ENCODE results near the gene CORIN.

- TF ChIP-seq EZH2phosphoT487 (IDR thresholded peaks at IDR 0.05; ENCODE audit: borderline replicate concordance, low read length): no peak
- no peak for TF ChIP-seq CTCF (IDR thresholded peaks at IDR 0.05; ENCODE audit: low read depth, low read length, poor library complexity, severe bottlenecking)
Observed at GRCh38 chr4:47639531-47639930, 198.3 kb downstream of the CORIN start.
